ENCODE results near the gene MTREX. TPM values are rescaled to one million over a fixed set of nuclear protein-coding genes. Genes with fewer than 3 reads are reported as not detected.

Gene MTREX
- polyA plus RNA-seq, 2 of the 4 experiments (the other 2 are of a cell fraction): 74.8 to 99.8 TPM

- DNase-seq (ENCODE audit: low read depth in 1 of 2, low spot score in 1 of 2) (no peak), FAIRE-seq (no peak), ATAC-seq (no peak)
- ChIA-PET CTCF (interaction anchor here (2.5 kb wide), 1 partner anchor 361 kb away, joined by 9 read pairs; no protein-coding TSS in a partner anchor), POLR2A (no interaction called here)
- TF ChIP-seq ESRRA (IDR thresholded peaks at IDR 0.05; ENCODE audit: borderline replicate concordance, low read length) (no peak), RARB (CRISPR knock-in tag; IDR thresholded peaks at IDR 0.05) (no peak), REST (IDR thresholded peaks at IDR 0.05) (no peak), HES2 (IDR thresholded peaks at IDR 0.05) (no peak), NPAS2 (CRISPR knock-in tag; IDR thresholded peaks at IDR 0.05; ENCODE audit: borderline replicate concordance) (no peak), BCL3 (IDR thresholded peaks at IDR 0.05) (no peak), PBX3 (IDR thresholded peaks at IDR 0.05) (no peak), MYC (IDR thresholded peaks at IDR 0.05; ENCODE audit: borderline replicate concordance, low read length) (no peak), ATOH8 (CRISPR knock-in tag; IDR thresholded peaks at IDR 0.05; ENCODE audit: low read depth) (no peak), CBX8 (IDR thresholded peaks at IDR 0.05) (no peak), SMC3 (IDR thresholded peaks at IDR 0.05) (no peak), E2F6 (IDR thresholded peaks at IDR 0.05; ENCODE audit: borderline replicate concordance, low read depth) (no peak), HOXA7 (CRISPR knock-in tag; IDR thresholded peaks at IDR 0.05) (no peak), JUN (IDR thresholded peaks at IDR 0.05) (no peak), CHD4 (IDR thresholded peaks at IDR 0.05; ENCODE audit: borderline replicate concordance) (no peak), USF2 (IDR thresholded peaks at IDR 0.05) (no peak), EHF (CRISPR knock-in tag; IDR thresholded peaks at IDR 0.05) (no peak), TP53 (CRISPR knock-in tag; IDR thresholded peaks at IDR 0.05) (no peak), HDAC2 (IDR thresholded peaks at IDR 0.05) (no peak)
- Histone ChIP-seq H3K27ac (no peak overlapping the region), H3K9me3 (no peaks in the 10 kb centered on the region), H3K4me3 (no peak overlapping the region), H3K4me2 (no peak overlapping the region), H3K4me1 (no peaks in the 10 kb centered on the region)
- WGBS (ENCODE audit: missing lambda C conversion rate): 93% methylated on average over 3 of the region's 3 CpGs
Measured at GRCh38 chr5:55331321-55331720, 23.5 kb downstream of the MTREX start.
